ENCODE data around the gene MSH5. TPM values are rescaled to one million over a fixed set of nuclear protein-coding genes. Genes with fewer than 3 reads are reported as not detected.

MSH5 gene
- polyA plus RNA-seq, 3 donors = 0.58 to 31.2 (median 1.9) TPM

DNA sequence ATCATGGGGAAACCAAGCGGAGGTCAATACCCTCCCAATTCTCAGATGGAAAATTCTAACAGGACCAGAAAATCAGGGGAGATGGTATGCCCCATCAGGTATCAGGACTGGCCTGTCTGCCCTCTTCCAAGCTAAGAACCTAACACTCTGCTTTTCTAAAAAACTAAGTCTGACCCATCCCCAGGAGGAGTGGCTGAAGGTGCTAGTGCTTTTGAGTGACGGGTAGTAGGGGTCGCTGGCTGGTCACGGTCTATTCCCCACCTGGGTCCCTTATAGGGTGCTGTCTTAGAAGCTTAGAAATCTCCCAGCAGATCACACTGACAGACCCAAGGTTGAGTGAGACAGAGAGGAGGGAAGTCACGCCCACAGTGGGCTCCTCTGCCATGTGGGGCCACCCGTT is 46.3 kb upstream of the MSH5 start:
- WGBS (ENCODE audit: insufficient coverage) = 72% methylated on average over 2 of the region's 6 CpGs
- Mint-ChIP-seq H3K4me3 (no peak overlapping the region), H3K36me3 (peaks cover 77 to 91% of the 10 kb centered on the region in 2 donors), H3K27ac (no peak overlapping the region), H3K4me1 (peaks cover 20% of the 10 kb centered on the region), H3K9me3 (no peaks in the 10 kb centered on the region), H3K27me3 (ENCODE audit: low read depth in 3 of 3) (no peaks in the 10 kb centered on the region)
- no peak overlapping the region for H3K9ac ChIP-seq (ENCODE audit: insufficient read depth, low read length, poor library complexity, severe bottlenecking)
- peaks cover 16% of the 10 kb centered on the region for H3K79me2 ChIP-seq (ENCODE audit: insufficient read depth, low read length)
- H3K9me3 ChIP-seq (replicated peaks in 1 of 2; ENCODE audit: control insufficient read depth in 1 of 2, insufficient read depth in 1 of 2, low read length in 2 of 2) = no peaks in the 10 kb centered on the region
- no peak overlapping the region for H2AFZ ChIP-seq (ENCODE audit: insufficient read depth, low read depth, low read length, poor library complexity, severe bottlenecking)
- no peak for DNase-seq
- H4K20me1 ChIP-seq (ENCODE audit: insufficient read depth, low read length) = peaks cover 41% of the 10 kb centered on the region
- H3K4me3 ChIP-seq (replicated peaks in 1 of 3; ENCODE audit: low read depth in 2 of 3, low read length in 3 of 3) = no peak overlapping the region
- peaks cover 76 to 95% of the 10 kb centered on the region in 2 donors for H3K36me3 ChIP-seq (replicated peaks in 1 of 2; ENCODE audit: control insufficient read depth in 1 of 2, insufficient read depth in 2 of 2, low read length in 2 of 2)
- TF ChIP-seq, protein P1, sequence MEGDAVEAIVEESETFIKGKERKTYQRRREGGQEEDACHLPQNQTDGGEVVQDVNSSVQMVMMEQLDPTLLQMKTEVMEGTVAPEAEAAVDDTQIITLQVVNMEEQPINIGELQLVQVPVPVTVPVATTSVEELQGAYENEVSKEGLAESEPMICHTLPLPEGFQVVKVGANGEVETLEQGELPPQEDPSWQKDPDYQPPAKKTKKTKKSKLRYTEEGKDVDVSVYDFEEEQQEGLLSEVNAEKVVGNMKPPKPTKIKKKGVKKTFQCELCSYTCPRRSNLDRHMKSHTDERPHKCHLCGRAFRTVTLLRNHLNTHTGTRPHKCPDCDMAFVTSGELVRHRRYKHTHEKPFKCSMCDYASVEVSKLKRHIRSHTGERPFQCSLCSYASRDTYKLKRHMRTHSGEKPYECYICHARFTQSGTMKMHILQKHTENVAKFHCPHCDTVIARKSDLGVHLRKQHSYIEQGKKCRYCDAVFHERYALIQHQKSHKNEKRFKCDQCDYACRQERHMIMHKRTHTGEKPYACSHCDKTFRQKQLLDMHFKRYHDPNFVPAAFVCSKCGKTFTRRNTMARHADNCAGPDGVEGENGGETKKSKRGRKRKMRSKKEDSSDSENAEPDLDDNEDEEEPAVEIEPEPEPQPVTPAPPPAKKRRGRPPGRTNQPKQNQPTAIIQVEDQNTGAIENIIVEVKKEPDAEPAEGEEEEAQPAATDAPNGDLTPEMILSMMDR (IDR thresholded peaks at IDR 0.05) = no peak
- no peaks in the 10 kb centered on the region for H3K27me3 ChIP-seq (ENCODE audit: control insufficient read depth in 2 of 2, insufficient read depth in 2 of 2, low read length in 2 of 2)
- H3K27ac ChIP-seq (ENCODE audit: low read depth in 1 of 2, low read length in 2 of 2) = no peak overlapping the region
- intact Hi-C loops (cut with micrococcal nuclease) = no loop called here
- peaks cover 9 to 10% of the 10 kb centered on the region in 2 donors for H3K4me1 ChIP-seq (ENCODE audit: control insufficient read depth in 1 of 2, insufficient read depth in 2 of 2, low read length in 2 of 2)
- no peak overlapping the region for H3K4me2 ChIP-seq (replicated peaks; ENCODE audit: extremely low read depth, low read length, poor library complexity, severe bottlenecking)

DNA sequence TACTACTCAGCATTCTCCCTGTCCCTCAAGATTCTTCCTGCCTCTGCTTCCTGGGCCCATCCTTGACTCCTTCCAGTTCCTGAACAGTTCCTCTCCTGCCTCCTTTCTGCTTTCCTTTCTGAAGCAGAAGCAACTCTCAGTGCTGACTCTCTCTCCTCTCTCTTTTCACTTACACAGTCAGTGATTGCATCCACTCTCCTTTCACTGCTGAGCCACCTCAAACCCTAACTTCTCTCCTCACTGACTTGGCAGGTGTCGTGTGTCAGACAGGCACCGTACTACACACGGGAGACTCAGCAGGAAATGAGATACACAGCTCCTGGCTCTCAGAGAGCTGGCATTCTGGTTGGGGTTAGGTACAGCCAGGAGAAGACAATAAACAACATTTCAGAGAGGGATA is 42.2 kb upstream of the MSH5 start:
- Histone ChIP-seq H3K9me3 (replicated peaks in 1 of 2; ENCODE audit: control insufficient read depth in 1 of 2, insufficient read depth in 1 of 2, low read length in 2 of 2) (no peaks in the 10 kb centered on the region), H3K79me2 (ENCODE audit: insufficient read depth, low read length) (peaks cover 55% of the 10 kb centered on the region), H3K4me1 (ENCODE audit: control insufficient read depth in 1 of 2, insufficient read depth in 2 of 2, low read length in 2 of 2) (peaks cover 15 to 19% of the 10 kb centered on the region in 2 donors), H3K36me3 (replicated peaks in 1 of 2; ENCODE audit: control insufficient read depth in 1 of 2, insufficient read depth in 2 of 2, low read length in 2 of 2) (peaks cover 55 to 86% of the 10 kb centered on the region in 2 donors), H3K4me3 (replicated peaks in 1 of 3; ENCODE audit: low read depth in 2 of 3, low read length in 3 of 3) (no peak overlapping the region), H3K9ac (ENCODE audit: insufficient read depth, low read length, poor library complexity, severe bottlenecking) (no peak overlapping the region), H4K20me1 (ENCODE audit: insufficient read depth, low read length) (peaks cover 48% of the 10 kb centered on the region), H3K4me2 (replicated peaks; ENCODE audit: extremely low read depth, low read length, poor library complexity, severe bottlenecking) (no peak overlapping the region), H3K27ac (ENCODE audit: low read depth in 1 of 2, low read length in 2 of 2) (peak overlapping the region in 1 of 2 donors; percentile 45), H2AFZ (ENCODE audit: insufficient read depth, low read depth, low read length, poor library complexity, severe bottlenecking) (no peak overlapping the region), H3K27me3 (ENCODE audit: control insufficient read depth in 2 of 2, insufficient read depth in 2 of 2, low read length in 2 of 2) (no peaks in the 10 kb centered on the region)
- peaks cover 56 to 83% of the 10 kb centered on the region in 2 donors for H3K36me3 Mint-ChIP-seq
- no peaks in the 10 kb centered on the region for H3K9me3 Mint-ChIP-seq
- H3K27me3 Mint-ChIP-seq (ENCODE audit: low read depth in 3 of 3) = no peaks in the 10 kb centered on the region
- no CpG with 5 or more reads among the region's 3 CpGs for WGBS (ENCODE audit: insufficient coverage)
- intact Hi-C loops (cut with micrococcal nuclease) = no loop called here
- DNase-seq = no peak
- TF ChIP-seq, protein P1 (IDR thresholded peaks at IDR 0.05) = no peak
- H3K4me1 Mint-ChIP-seq = peaks cover 23% of the 10 kb centered on the region
- peak overlapping the region; percentile 6 to 75 (median 43) for H3K27ac Mint-ChIP-seq
- no peak overlapping the region for H3K4me3 Mint-ChIP-seq
